SU-DHL-6 (cell line): ENCODE data around the gene SLC7A5.

Experiments
- H2AFZ ChIP-seq: fragments of 200-600 bp; sonication (generic); 2 replicates; pipeline ENCODE4 v1.6.1; 2014; ENCODE audit warnings: low read depth, mild to moderate bottlenecking, moderate library complexity, mixed read lengths, antibody characterized with exemption, low read length; ENCODE audit not compliant: severe bottlenecking
- H3F3A ChIP-seq: fragments of 200-600 bp; shearing (Covaris generic); 2 replicates; pipeline ENCODE4 v1.6.0; 2016; ENCODE audit warnings: antibody characterized with exemption, mild to moderate bottlenecking; ENCODE audit not compliant: insufficient read depth
- H3K27ac ChIP-seq: fragments of 200-600 bp; sonication (generic); 2 replicates; pipeline ENCODE4 v1.5.1; 2016; ENCODE audit warnings: low read depth, mild to moderate bottlenecking, low read length, moderate library complexity, mixed read lengths
- H3K27me3 ChIP-seq: fragments of 200-600 bp; sonication (generic), shearing (Covaris generic); 2 replicates; pipeline ENCODE4 v1.6.0; 2014; ENCODE audit warnings: mild to moderate bottlenecking, low read length
- H3K36me3 ChIP-seq: fragments of 200-600 bp; sonication (generic); 2 replicates; pipeline ENCODE4 v1.6.1; 2014; ENCODE audit warnings: mild to moderate bottlenecking, low read length, mixed read lengths
- H3K4me2 ChIP-seq: fragments of 300-600, 200-600 bp; shearing (Covaris generic), sonication (generic); 2 replicates; pipeline ENCODE4 v1.6.0; 2014; ENCODE audit warnings: low read length, low read depth, mild to moderate bottlenecking; ENCODE audit not compliant: poor library complexity, severe bottlenecking
- H3K4me3 ChIP-seq: fragments of 200-600 bp; sonication (generic); 2 replicates; pipeline ENCODE4 v1.5.1; 2014; ENCODE audit warnings: antibody characterized with exemption, low read length, mild to moderate bottlenecking, mixed read lengths; ENCODE audit not compliant: insufficient read depth, poor library complexity, severe bottlenecking
- H3K79me2 ChIP-seq: fragments of 200-600 bp; sonication (generic); 2 replicates; pipeline ENCODE4 v1.6.1; 2014; ENCODE audit warnings: mild to moderate bottlenecking, low read length, moderate library complexity; ENCODE audit not compliant: insufficient read depth
- H3K9ac ChIP-seq: fragments of 200-600 bp; sonication (generic); 2 replicates; pipeline ENCODE4 v1.7.0; 2014; ENCODE audit warnings: mild to moderate bottlenecking, low read length
- H3K9me2 ChIP-seq: fragments of 200-600 bp; sonication (generic); replicated peaks from 2 replicates; pipeline ENCODE4 v1.6.1; 2014; ENCODE audit warnings: low read length; ENCODE audit not compliant: insufficient read depth
- H3K9me3 ChIP-seq: fragments of 200-600 bp; sonication (generic); 2 replicates; pipeline ENCODE4 v1.6.1; 2014; ENCODE audit warnings: low read length, mixed read lengths; ENCODE audit not compliant: insufficient read depth
- H4K20me1 ChIP-seq: fragments of 200-600 bp; sonication (generic); 2 replicates; pipeline ENCODE4 v1.6.1; 2014; ENCODE audit warnings: low read depth, mild to moderate bottlenecking, antibody characterized with exemption, low read length, moderate library complexity, mixed read lengths
- EZH2phosphoT487 ChIP-seq: fragments of 200-600 bp; sonication (generic), shearing (Covaris generic); conservative IDR thresholded peaks from 2 replicates; pipeline ENCODE4 v1.6.1; 2018; ENCODE audit warnings: mild to moderate bottlenecking, antibody characterized with exemption, low read length, moderate library complexity, mixed read lengths
- TF ChIP-seq, protein P1 (sequence below): fragments of 200-600 bp; sonication (generic); IDR thresholded peaks from one replicate; pipeline ENCODE4 v1.5.1; 2017; ENCODE audit warnings: antibody characterized with exemption, mild to moderate bottlenecking, low read length, moderate library complexity; ENCODE audit not compliant: insufficient read depth, poor library complexity, severe bottlenecking

SLC7A5 gene

DNA sequence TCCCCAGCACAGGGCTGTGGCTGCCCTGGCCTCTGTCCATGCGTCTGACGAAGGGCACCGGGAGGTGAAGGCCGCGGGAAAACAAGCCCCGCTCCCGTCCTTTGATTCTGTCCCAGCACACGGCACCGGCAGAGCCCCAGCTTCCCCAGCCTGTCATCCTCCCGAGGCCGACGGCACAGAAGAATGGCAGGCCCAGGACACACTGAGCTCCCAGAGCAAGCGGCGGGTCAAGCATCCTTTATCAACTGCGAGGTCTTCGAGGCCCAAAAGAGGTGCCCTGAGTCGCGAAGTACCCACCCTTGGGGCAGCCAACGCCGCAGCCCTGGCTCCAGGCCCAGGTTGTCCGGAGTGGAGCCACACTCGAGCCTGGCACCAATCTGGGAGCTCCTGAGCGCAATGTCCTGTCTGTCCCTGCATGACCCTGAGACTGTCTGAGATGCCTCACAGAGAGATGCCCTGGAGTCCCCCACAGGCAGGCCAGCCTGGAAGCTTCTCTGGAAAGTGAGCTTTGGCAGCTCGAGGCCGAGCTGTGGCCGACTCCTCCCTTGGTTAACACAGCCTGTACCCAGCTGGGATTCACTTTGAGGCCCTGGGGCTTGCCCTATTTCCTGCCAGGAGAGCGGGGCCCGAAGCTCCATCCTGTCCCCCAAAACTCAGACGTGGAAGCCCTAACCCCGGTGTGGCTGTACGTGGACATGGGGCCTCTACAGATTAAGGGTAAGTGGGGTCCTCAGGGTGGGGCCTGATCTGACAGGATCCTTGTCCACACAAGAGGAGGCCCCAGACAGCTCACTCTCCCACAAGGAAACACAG lies 23.3 kb downstream of the SLC7A5 start:
- Histone ChIP-seq H4K20me1 (peaks cover 6% of the 10 kb centered on the region; the same call in 1 of the 2 replicates), H3K9ac (no peak overlapping the region), H3F3A (no peaks in the 10 kb centered on the region), H3K36me3 (peaks cover 8% of the 10 kb centered on the region; the same call in 1 of the 2 replicates), H3K9me2 (no peaks in the 10 kb centered on the region), H3K27ac (no peak overlapping the region), H3K27me3 (no peaks in the 10 kb centered on the region), H3K4me2 (no peak overlapping the region), H3K79me2 (peaks cover 92% of the 10 kb centered on the region), H3K9me3 (no peaks in the 10 kb centered on the region), H2AFZ (no peak overlapping the region), H3K4me3 (no peak overlapping the region)
- TF ChIP-seq, protein P1, sequence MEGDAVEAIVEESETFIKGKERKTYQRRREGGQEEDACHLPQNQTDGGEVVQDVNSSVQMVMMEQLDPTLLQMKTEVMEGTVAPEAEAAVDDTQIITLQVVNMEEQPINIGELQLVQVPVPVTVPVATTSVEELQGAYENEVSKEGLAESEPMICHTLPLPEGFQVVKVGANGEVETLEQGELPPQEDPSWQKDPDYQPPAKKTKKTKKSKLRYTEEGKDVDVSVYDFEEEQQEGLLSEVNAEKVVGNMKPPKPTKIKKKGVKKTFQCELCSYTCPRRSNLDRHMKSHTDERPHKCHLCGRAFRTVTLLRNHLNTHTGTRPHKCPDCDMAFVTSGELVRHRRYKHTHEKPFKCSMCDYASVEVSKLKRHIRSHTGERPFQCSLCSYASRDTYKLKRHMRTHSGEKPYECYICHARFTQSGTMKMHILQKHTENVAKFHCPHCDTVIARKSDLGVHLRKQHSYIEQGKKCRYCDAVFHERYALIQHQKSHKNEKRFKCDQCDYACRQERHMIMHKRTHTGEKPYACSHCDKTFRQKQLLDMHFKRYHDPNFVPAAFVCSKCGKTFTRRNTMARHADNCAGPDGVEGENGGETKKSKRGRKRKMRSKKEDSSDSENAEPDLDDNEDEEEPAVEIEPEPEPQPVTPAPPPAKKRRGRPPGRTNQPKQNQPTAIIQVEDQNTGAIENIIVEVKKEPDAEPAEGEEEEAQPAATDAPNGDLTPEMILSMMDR, result no peak
- no peak for TF ChIP-seq EZH2phosphoT487

DNA sequence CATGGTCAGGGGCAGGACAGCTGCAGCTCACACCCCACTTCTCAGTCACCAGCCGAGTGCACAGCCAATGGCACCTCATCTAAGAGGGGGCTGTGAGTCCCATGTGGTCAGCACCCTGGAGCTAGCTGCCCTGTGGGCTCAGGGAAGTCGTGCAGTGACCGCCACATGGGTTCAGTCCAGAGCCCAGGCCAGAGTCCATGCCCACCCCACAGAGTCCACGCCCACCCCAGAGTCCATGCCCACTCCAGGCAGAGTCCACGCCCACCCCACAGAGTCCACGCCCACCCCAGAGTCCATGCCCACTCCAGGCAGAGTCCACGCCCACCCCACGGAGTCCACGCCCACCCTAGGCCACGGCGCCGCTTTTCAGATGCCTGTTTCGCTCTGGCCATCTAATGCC lies 24.1 kb downstream of the SLC7A5 start:
- H2AFZ ChIP-seq, result no peak overlapping the region
- H4K20me1 ChIP-seq, result peaks cover 6% of the 10 kb centered on the region; the same call in 1 of the 2 replicates
- TF ChIP-seq, protein P1, result no peak
- TF ChIP-seq EZH2phosphoT487, result no peak
- no peak overlapping the region for H3K4me2 ChIP-seq
- no peak overlapping the region for H3K4me3 ChIP-seq
- H3K36me3 ChIP-seq, result peaks cover 10% of the 10 kb centered on the region
- no peaks in the 10 kb centered on the region for H3F3A ChIP-seq
- H3K27me3 ChIP-seq, result no peaks in the 10 kb centered on the region
- H3K9me2 ChIP-seq, result no peaks in the 10 kb centered on the region
- no peak overlapping the region for H3K27ac ChIP-seq
- no peaks in the 10 kb centered on the region for H3K9me3 ChIP-seq
- H3K79me2 ChIP-seq, result peaks cover 88% of the 10 kb centered on the region
- no peak overlapping the region for H3K9ac ChIP-seq

DNA sequence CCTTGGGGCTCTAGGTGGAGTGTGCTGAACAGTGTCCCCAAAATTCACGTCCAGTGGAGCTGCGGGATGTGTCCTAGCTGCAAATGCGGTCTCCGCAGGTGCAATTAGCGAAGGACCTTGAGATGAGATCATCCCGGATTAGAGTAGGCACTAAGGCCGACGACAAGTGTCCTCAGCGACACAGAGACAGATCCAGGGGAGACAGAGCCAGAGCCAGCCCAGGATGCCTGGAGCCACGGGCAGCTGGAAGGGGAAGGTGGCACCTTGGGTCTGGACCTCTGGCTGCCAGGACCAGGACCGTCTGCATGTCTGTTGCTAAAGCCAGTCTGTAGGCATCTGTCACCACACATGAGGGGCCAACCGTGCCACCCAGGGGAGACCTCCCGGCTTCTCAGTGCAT lies 24.5 kb downstream of the SLC7A5 start:
- H2AFZ ChIP-seq, result no peak overlapping the region
- H3K36me3 ChIP-seq, result peaks cover 14% of the 10 kb centered on the region
- H4K20me1 ChIP-seq, result peaks cover 6% of the 10 kb centered on the region; the same call in 1 of the 2 replicates
- no peaks in the 10 kb centered on the region for H3K9me2 ChIP-seq
- no peak overlapping the region for H3K27ac ChIP-seq
- H3K79me2 ChIP-seq, result peaks cover 84% of the 10 kb centered on the region
- no peaks in the 10 kb centered on the region for H3K27me3 ChIP-seq
- H3K4me3 ChIP-seq, result no peak overlapping the region
- no peak overlapping the region for H3K4me2 ChIP-seq
- no peaks in the 10 kb centered on the region for H3F3A ChIP-seq
- no peak overlapping the region for H3K9ac ChIP-seq
- H3K9me3 ChIP-seq, result no peaks in the 10 kb centered on the region
- TF ChIP-seq, protein P1, result no peak
- no peak for TF ChIP-seq EZH2phosphoT487
